H1 (cell line): ENCODE data around the gene GTSE1. TPM values are rescaled to one million over a fixed set of nuclear protein-coding genes. Genes with fewer than 3 reads are reported as not detected.

ENCODE experiments used
- CTCF ChIA-PET: fragments of 300-600 bp; sonication (Branson Sonifier 250); formaldehyde crosslinking; loops from one replicate; lab custom pipeline; 2021; ENCODE audit not compliant: partially characterized antibody; lab: Charles Lee
- POLR2A ChIA-PET: fragments of 300-600 bp; sonication (Branson Sonifier 250); formaldehyde crosslinking; loops from one replicate; lab custom pipeline; 2021; ENCODE audit warnings: inconsistent platforms; ENCODE audit not compliant: partially characterized antibody; lab: Charles Lee
- DNase-seq, 2 experiments: peaks; one replicate each; pipeline versions ENCODE4 v3.0.0 to v3.0.0-alpha.2; 2010 to 2022; ENCODE audit warnings: low spot score in 2 of 2, low read depth in 1 of 2, mixed read lengths in 1 of 2
- FAIRE-seq: peaks from 2 replicates; lab custom pipeline; 2011; peaks lifted over from hg19 to GRCh38; lab: Jason Lieb, UNC
- H2AFZ ChIP-seq: 2 replicates; pipeline ENCODE4 v1.8.1; 2012; ENCODE audit warnings: low read length, inconsistent platforms
- H2AK5ac ChIP-seq: 2 replicates; pipeline ENCODE4 v1.6.1; 2013; ENCODE audit warnings: low read depth, low read length
- H2BK120ac ChIP-seq: replicated peaks from 2 replicates; pipeline ENCODE3; 2013; ENCODE audit warnings: low read depth, low read length, inconsistent platforms
- H2BK12ac ChIP-seq: 2 replicates; pipeline ENCODE4 v1.6.1; 2013; ENCODE audit warnings: low read depth, low read length
- H2BK15ac ChIP-seq: 2 replicates; pipeline ENCODE4 v1.6.1; 2013; ENCODE audit warnings: low read length
- H2BK20ac ChIP-seq: 2 replicates; pipeline ENCODE4 v1.6.1; 2013; ENCODE audit warnings: low read length
- H2BK5ac ChIP-seq: 2 replicates; pipeline ENCODE4 v1.6.1; 2013; ENCODE audit warnings: low read depth, low read length
- H3K14ac ChIP-seq: 2 replicates; pipeline ENCODE4 v1.6.1; 2013; ENCODE audit warnings: inconsistent platforms; ENCODE audit not compliant: insufficient read length
- H3K18ac ChIP-seq: 2 replicates; pipeline ENCODE4 v1.6.1; 2013; ENCODE audit warnings: low read length; ENCODE audit errors: extremely low read depth
- H3K23ac ChIP-seq: 2 replicates; pipeline ENCODE4 v1.6.1; 2013; ENCODE audit warnings: inconsistent platforms; ENCODE audit not compliant: insufficient read length
- H3K23me2 ChIP-seq: 2 replicates; pipeline ENCODE4 v1.6.1; 2013; ENCODE audit warnings: low read depth, low read length
- H3K27ac ChIP-seq: 2 replicates; pipeline ENCODE4 v1.6.1; 2011; ENCODE audit warnings: low read depth, low read length, inconsistent platforms
- H3K27me3 ChIP-seq, 4 experiments: replicated peaks in 1 of 4; 1 replicate in 1 of 4; 2 replicates in 3 of 4; pipeline versions ENCODE4 v1.6.1 to v1.8.1; 2011 to 2013; ENCODE audit warnings: low read length in 3 of 4, mild to moderate bottlenecking in 3 of 4, inconsistent platforms in 2 of 4, mixed read lengths in 2 of 4, moderate library complexity in 1 of 4; ENCODE audit not compliant: control insufficient read depth in 3 of 4, insufficient read depth in 3 of 4; ENCODE audit errors: extremely low read depth in 1 of 4
- H3K36me3 ChIP-seq, 4 experiments: 2 replicates each; pipeline versions ENCODE4 v1.6.1 to v1.8.1; 2011 to 2013; ENCODE audit warnings: mild to moderate bottlenecking in 4 of 4, low read length in 3 of 4, moderate library complexity in 2 of 4, control low read depth in 1 of 4, inconsistent platforms in 1 of 4; ENCODE audit not compliant: insufficient read depth in 4 of 4, control insufficient read depth in 2 of 4
- H3K4ac ChIP-seq: replicated peaks from 2 replicates; pipeline ENCODE3; 2013; ENCODE audit warnings: low read length, low read depth, mixed read lengths, inconsistent platforms; ENCODE audit not compliant: insufficient read length
- H3K4me1 ChIP-seq, 4 experiments: replicated peaks in 1 of 4; 1 replicate in 1 of 4; 2 replicates in 3 of 4; pipeline versions ENCODE4 v1.6.1 to v1.8.1; 2011 to 2013; ENCODE audit warnings: low read length in 3 of 4, inconsistent platforms in 2 of 4, mixed read lengths in 1 of 4; ENCODE audit not compliant: insufficient read depth in 4 of 4, control insufficient read depth in 3 of 4
- H3K4me2 ChIP-seq, 2 experiments: 2 replicates each; pipeline versions ENCODE4 v1.6.1 to v1.8.1; 2011 to 2013; ENCODE audit warnings: low read depth in 2 of 2, low read length in 2 of 2, control low read depth in 1 of 2, inconsistent platforms in 1 of 2, mild to moderate bottlenecking in 1 of 2; ENCODE audit not compliant: insufficient read depth in 1 of 2
- H3K4me3 ChIP-seq, 4 experiments: fragments of 200-600, 300-600 bp in 1 of 4; sonication (generic), shearing (Covaris generic), sonication (Bioruptor Twin) in 1 of 4; 2 replicates each; pipeline versions ENCODE4 v1.5.1 to v1.8.1; 2011 to 2016; ENCODE audit warnings: low read length in 4 of 4, low read depth in 3 of 4, control low read depth in 2 of 4, inconsistent platforms in 2 of 4, mild to moderate bottlenecking in 2 of 4, mixed read lengths in 1 of 4, moderate library complexity in 1 of 4; ENCODE audit not compliant: insufficient read depth in 2 of 4; ENCODE audit errors: extremely low read depth in 1 of 4
- H3K56ac ChIP-seq: replicated peaks from 2 replicates; pipeline ENCODE3; 2013; ENCODE audit warnings: low read depth, mild to moderate bottlenecking, mixed read lengths, low read length, inconsistent platforms; ENCODE audit not compliant: insufficient read length
- H3K79me1 ChIP-seq: 2 replicates; pipeline ENCODE4 v1.6.1; 2013; ENCODE audit warnings: low read depth, low read length, control low read depth
- H3K79me2 ChIP-seq, 2 experiments: 2 replicates each; pipeline versions ENCODE4 v1.6.1 to v1.8.1; 2012 to 2013; ENCODE audit warnings: low read length in 2 of 2, mild to moderate bottlenecking in 2 of 2, inconsistent platforms in 1 of 2; ENCODE audit not compliant: insufficient read depth in 2 of 2, control insufficient read depth in 1 of 2
- H3K9ac ChIP-seq, 4 experiments: replicated peaks in 1 of 4; 1 replicate in 1 of 4; 2 replicates in 3 of 4; pipeline versions ENCODE4 v1.6.1 to v1.8.1; 2011 to 2013; ENCODE audit warnings: low read depth in 3 of 4, low read length in 3 of 4, control low read depth in 2 of 4, mild to moderate bottlenecking in 2 of 4, moderate library complexity in 2 of 4, inconsistent platforms in 1 of 4; ENCODE audit errors: extremely low read depth in 1 of 4
- H3K9me3 ChIP-seq, 2 experiments: 2 replicates each; pipeline versions ENCODE4 v1.6.1 to v1.8.1; 2012 to 2013; ENCODE audit warnings: mild to moderate bottlenecking in 2 of 2, moderate library complexity in 2 of 2, control low read depth in 1 of 2, inconsistent platforms in 1 of 2, low read depth in 1 of 2, low read length in 1 of 2, mixed read lengths in 1 of 2; ENCODE audit not compliant: insufficient read depth in 2 of 2
- H4K20me1 ChIP-seq, 2 experiments: replicated peaks in 1 of 2; 2 replicates each; pipeline versions ENCODE3 to v1.8.1; 2011 to 2013; ENCODE audit warnings: inconsistent platforms in 2 of 2, low read length in 2 of 2, mild to moderate bottlenecking in 1 of 2; ENCODE audit not compliant: insufficient read depth in 2 of 2, control insufficient read depth in 1 of 2
- H4K5ac ChIP-seq: 2 replicates; pipeline ENCODE4 v1.6.1; 2013; ENCODE audit warnings: low read length, low read depth, mixed read lengths, inconsistent platforms; ENCODE audit not compliant: insufficient read length
- H4K8ac ChIP-seq: 2 replicates; pipeline ENCODE4 v1.8.0; 2013; ENCODE audit warnings: mild to moderate bottlenecking, moderate library complexity, low read length, inconsistent platforms; ENCODE audit not compliant: insufficient read depth; ENCODE audit errors: extremely low read depth
- H4K91ac ChIP-seq: replicated peaks from 2 replicates; pipeline ENCODE3; 2013; ENCODE audit warnings: low read length, mixed read lengths, inconsistent platforms; ENCODE audit not compliant: insufficient read length
- SAP30 ChIP-seq: fragments of 300-600 bp; sonication (generic); IDR thresholded peaks from 2 replicates; pipeline ENCODE4 v1.7.1; 2012; ENCODE audit warnings: low read length, moderate library complexity, mild to moderate bottlenecking, inconsistent platforms; ENCODE audit not compliant: insufficient read depth, insufficient replicate concordance
- TAF1 ChIP-seq: IDR thresholded peaks from 2 replicates; pipeline ENCODE4 v1.6.1; 2011; ENCODE audit warnings: mild to moderate bottlenecking, low read depth, low read length
- WGBS, 2 experiments: shearing (Covaris generic) in 1 of 2; methylation state at CpG; one replicate each; pipeline versions ENCODE4 v1.1.6 to v1.1.7; 2013 to 2015; ENCODE audit warnings: low lambda C conversion rate in 2 of 2, mixed read lengths in 2 of 2, inconsistent platforms in 1 of 2, low coverage in 1 of 2, missing lambda C conversion rate in 1 of 2; ENCODE audit not compliant: insufficient replicate concordance in 2 of 2, insufficient coverage in 1 of 2, insufficient read length in 1 of 2; ENCODE audit errors: extremely low coverage in 1 of 2, missing lambda C conversion rate in 1 of 2; 5-methylcytosine and 5-hydroxymethylcytosine counted together
- long read RNA-seq, 2 experiments: library from RNA in 1 of 2; library from capped mRNA in 1 of 2; stranded (forward); transcript quantifications; one replicate each; pipeline ENCODE4 v2.0.0, GENCODE V29; 2021; ENCODE audit warnings: inconsistent platforms in 1 of 2
- polyA minus RNA-seq, 3 experiments: library from RNA; depleted of rRNA, polyadenylated mRNA; stranded (reverse); fragments of >200 nt; gene quantifications; 1 replicate in 2 of 3; 2 replicates in 1 of 3; pipeline ENCODE4 v1.2.3, GENCODE V29; 2011
- polyA plus RNA-seq, 7 experiments: library from polyadenylated mRNA; depleted of rRNA in 3 of 7; stranded (reverse) in 5 of 7; unstranded in 2 of 7; fragments of >200 nt in 5 of 7; fragments of 200-250 nt in 2 of 7; gene quantifications; 1 replicate in 5 of 7; 2 replicates in 1 of 7; 4 replicates in 1 of 7; pipeline versions ENCODE4 v1.2.1 to v1.2.3, GENCODE V29; 2011 to 2013; ENCODE audit warnings: missing spikeins in 2 of 7, mixed read lengths in 2 of 7
- total RNA-seq: library from RNA; stranded (reverse); fragmentation: NEBNext Ultra II Directional; extraction: Animal tissue kit (Norgen Biotek cat#: 25700); gene quantifications from 2 replicates; pipeline ENCODE4 v1.2.1, GENCODE V29; 2021
- TF ChIP-seq, protein P1 (sequence below): IDR thresholded peaks from 2 replicates; pipeline ENCODE4 v1.6.1; 2012; ENCODE audit warnings: inconsistent platforms

GTSE1 gene, protein sequence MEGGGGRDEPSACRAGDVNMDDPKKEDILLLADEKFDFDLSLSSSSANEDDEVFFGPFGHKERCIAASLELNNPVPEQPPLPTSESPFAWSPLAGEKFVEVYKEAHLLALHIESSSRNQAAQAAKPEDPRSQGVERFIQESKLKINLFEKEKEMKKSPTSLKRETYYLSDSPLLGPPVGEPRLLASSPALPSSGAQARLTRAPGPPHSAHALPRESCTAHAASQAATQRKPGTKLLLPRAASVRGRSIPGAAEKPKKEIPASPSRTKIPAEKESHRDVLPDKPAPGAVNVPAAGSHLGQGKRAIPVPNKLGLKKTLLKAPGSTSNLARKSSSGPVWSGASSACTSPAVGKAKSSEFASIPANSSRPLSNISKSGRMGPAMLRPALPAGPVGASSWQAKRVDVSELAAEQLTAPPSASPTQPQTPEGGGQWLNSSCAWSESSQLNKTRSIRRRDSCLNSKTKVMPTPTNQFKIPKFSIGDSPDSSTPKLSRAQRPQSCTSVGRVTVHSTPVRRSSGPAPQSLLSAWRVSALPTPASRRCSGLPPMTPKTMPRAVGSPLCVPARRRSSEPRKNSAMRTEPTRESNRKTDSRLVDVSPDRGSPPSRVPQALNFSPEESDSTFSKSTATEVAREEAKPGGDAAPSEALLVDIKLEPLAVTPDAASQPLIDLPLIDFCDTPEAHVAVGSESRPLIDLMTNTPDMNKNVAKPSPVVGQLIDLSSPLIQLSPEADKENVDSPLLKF
- total RNA-seq (38.6 and 40.6 TPM in 2 replicates), polyA plus RNA-seq (2011; rRNA removed) (17.5 and 25.7 TPM in 2 replicates), polyA minus RNA-seq (2011; rRNA and poly(A)+ RNA removed) (10.7 and 11.7 TPM in 2 replicates)
- 18.4 TPM for polyA plus RNA-seq (2011; cell fraction: cytosol; rRNA removed)
- 30.0 TPM for polyA plus RNA-seq (2011; cell fraction: nucleus; rRNA removed)
- 21.3 to 27.2 TPM (median 24.8 TPM) in 4 replicates for polyA plus RNA-seq (2012, experiment 1 of 2)
- polyA plus RNA-seq (2012, experiment 2 of 2), result 18.8 TPM
- polyA plus RNA-seq (2013, experiment 1 of 2), result 30.8 TPM
- 27.5 TPM for polyA plus RNA-seq (2013, experiment 2 of 2)
- 20.0 TPM for polyA minus RNA-seq (2011; cell fraction: cytosol; rRNA and poly(A)+ RNA removed)
- polyA minus RNA-seq (2011; cell fraction: nucleus; rRNA and poly(A)+ RNA removed), result 12.8 TPM
- long read RNA-seq, experiment 1, partial matches to known transcripts, result 17 of 26 reads
- long read RNA-seq, experiment 1, other reads (novel, unspliced or antisense), result 7 of 26 reads
- long read RNA-seq, experiment 2, partial matches to known transcripts, result 1 of 1 reads
- long read RNA-seq, experiment 2, other reads (novel, unspliced or antisense), result 0 of 1 reads

DNA sequence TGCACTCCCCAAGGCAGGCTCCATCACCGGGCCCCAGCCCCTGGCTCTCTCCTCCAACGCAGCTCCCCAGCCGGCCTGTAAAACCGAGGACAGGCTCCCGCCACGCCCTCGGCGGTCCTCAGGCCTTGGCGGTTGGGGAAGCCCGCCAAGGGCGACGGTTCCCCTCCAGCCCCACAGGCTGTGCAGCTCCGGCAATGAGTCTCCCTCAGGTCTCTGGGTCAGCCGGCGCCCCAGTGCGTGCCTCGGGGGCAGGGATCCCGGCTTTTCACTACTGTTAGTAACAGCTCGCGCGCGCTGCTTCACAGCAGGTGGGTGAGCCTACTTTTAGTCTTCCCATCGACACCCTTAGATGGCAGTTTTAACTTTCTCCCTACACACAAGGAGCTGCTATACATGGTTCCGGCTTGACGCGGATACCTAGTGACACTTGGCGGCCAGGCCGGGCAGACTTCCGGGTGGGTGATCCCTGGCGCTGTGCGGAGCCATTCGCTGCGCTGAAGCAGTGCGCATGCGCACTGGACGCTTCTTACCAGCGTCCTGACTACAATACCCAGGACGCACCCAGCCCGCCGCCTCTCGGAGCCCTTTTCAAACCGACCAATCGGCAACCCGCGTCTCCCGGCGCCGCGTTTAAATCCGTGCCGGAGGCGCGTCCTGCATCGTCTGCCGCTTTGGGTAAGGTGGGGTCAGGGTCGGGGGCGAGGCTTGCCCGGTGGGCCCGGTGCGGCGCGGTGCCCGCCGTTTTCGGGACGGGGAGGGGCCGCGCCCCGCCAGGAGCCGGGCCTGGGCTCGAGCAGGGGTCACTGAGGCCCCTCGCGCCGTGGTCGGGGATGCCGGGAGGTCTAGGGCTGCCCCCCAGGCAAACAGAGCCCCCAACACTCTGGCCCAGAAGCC, at the start of gene GTSE1:
TSS of gene GTSE1 (plus strand) at position 614 of the 894 bp plus-strand sequence. CDS start 531 bp downstream, outside the sequence.
- H4K8ac ChIP-seq, result peak within 1 kb of the TSS; percentile 90
- no peak within 1 kb of the TSS for H2BK12ac ChIP-seq
- H4K20me1 ChIP-seq, result peaks cover 4 to 6% of the 10 kb centered on the region in 2 experiments
- peak within 1 kb of the TSS; percentile 56 for H2AFZ ChIP-seq
- peak within 1 kb of the TSS; percentile 87 to 96 for H3K4me2 ChIP-seq
- peaks cover 14% of the 10 kb centered on the region for H3K23me2 ChIP-seq
- H2BK15ac ChIP-seq, result 0 out of 2 replicates have a peak within 1 kb of the TSS, but pooled peaks have one; percentile 29
- peak; percentile 60 for FAIRE-seq
- H3K4ac ChIP-seq, result peak within 1 kb of the TSS; percentile 78
- 2% methylated on average over 60 of the region's 76 CpGs; no CpG with 5 or more reads in 1 of the 2 experiments for WGBS, 2 experiments
- H3K79me1 ChIP-seq, result peaks cover 4% of the 10 kb centered on the region; the same call in 1 of the 2 replicates
- H3K18ac ChIP-seq, result peak within 1 kb of the TSS; percentile 60; the same call in 1 of the 2 replicates
- H3K27me3 ChIP-seq, result no peaks in the 10 kb centered on the region
- no peak within 1 kb of the TSS for H3K14ac ChIP-seq
- peak within 1 kb of the TSS; percentile 83 for H4K5ac ChIP-seq
- no peak within 1 kb of the TSS for H2BK20ac ChIP-seq
- ChIA-PET CTCF (interaction anchor here (1.0 to 1.6 kb wide), 4 partner anchors 33 to 302 kb away, joined by 3 to 5 read pairs (median 4); partner anchors contain the start of gene PKDREJ), POLR2A (interaction anchor here (0.7 to 2.2 kb wide), 13 partner anchors 8 to 175 kb away, joined by 3 to 10 read pairs (median 4); partner anchors contain the start of genes TRMU and TTC38)
- no peak within 1 kb of the TSS for H2AK5ac ChIP-seq
- H3K4me1 ChIP-seq, result peaks cover 4 to 11% (median 5%) of the 10 kb centered on the region in 4 experiments; a peak in 4 of 7 replicates
- H4K91ac ChIP-seq, result peak within 1 kb of the TSS; percentile 55
- peak; percentile 93 to 96 for DNase-seq
- no peak within 1 kb of the TSS for H3K23ac ChIP-seq
- peaks cover 8 to 25% (median 17%) of the 10 kb centered on the region in 4 experiments; a peak in 7 of 8 replicates for H3K36me3 ChIP-seq
- H3K56ac ChIP-seq, result peak within 1 kb of the TSS; percentile 69
- no peaks in the 10 kb centered on the region for H3K9me3 ChIP-seq
- H3K4me3 ChIP-seq, result peak within 1 kb of the TSS; percentile 60 to 87 (median 76)
- H3K27ac ChIP-seq, result no peak within 1 kb of the TSS; the same call in 1 of the 2 replicates
- H3K9ac ChIP-seq, result peak within 1 kb of the TSS in 3 of 4 experiments; percentile 42 to 51 (median 49); a peak in 5 of 7 replicates
- H2BK5ac ChIP-seq, result peak within 1 kb of the TSS; percentile 66
- H2BK120ac ChIP-seq, result no peak within 1 kb of the TSS
- H3K79me2 ChIP-seq, result no peaks in the 10 kb centered on the region
- 0 out of 2 replicates have a peak, but pooled peaks have one; percentile 21 for TF ChIP-seq TAF1
- TF ChIP-seq, protein P1, sequence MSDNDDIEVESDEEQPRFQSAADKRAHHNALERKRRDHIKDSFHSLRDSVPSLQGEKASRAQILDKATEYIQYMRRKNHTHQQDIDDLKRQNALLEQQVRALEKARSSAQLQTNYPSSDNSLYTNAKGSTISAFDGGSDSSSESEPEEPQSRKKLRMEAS, result peak; percentile 65; the same call in 1 of the 2 replicates
- peak; percentile 62 for TF ChIP-seq SAP30
